Stimulated activated CD4-positive, alpha-beta T cell treated with anti-CD3 and anti-CD28 coated beads, Interleukin-1b, Interleukin-23, amount 100 ng/mL, for 48 hours (primary cell): ENCODE measurements around the gene YJU2.
A peak's percentile ranks its signal among the peaks of the same experiment; 100 is the strongest.
"Not testable (repeated sequence)": the region's sequence is repeated elsewhere in the genome, so short reads cannot be mapped to it uniquely, and the experiment has no call there.

Experiments
- DNase-seq: peaks from one replicate; pipeline ENCODE4 v3.0.0-alpha.2; 2020

YJU2 gene

DNA sequence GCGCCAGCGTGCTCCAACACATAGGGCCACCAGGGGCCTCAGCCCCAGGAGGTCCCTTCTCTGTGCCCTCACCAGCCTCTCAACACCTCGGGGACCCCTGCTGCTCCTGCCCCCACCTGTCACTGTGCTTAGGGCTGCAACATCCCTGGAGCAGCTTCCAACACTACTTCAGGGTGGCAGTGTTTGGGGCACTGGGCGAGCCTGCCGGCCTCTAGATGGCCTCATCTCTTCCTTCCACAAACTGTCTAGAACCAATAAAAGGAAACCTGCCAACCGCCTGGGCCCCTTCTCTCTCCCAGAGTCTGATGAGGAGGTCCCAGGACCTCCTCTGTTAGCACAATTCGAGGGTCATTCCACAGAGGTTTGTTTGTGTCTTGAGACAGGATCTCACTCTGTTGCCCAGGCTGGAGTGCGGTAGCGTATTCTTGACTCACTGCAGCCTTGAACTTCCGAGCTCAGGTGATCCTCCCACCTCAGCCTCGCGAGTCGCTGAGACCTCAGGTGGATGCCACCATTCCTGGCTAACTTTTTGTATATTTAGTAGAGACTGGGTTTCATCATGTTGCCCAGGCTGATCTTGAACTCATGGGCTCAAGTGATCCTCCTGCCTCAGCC lies 22.0 kb downstream of the YJU2 start:
- DNase-seq: no peak

DNA sequence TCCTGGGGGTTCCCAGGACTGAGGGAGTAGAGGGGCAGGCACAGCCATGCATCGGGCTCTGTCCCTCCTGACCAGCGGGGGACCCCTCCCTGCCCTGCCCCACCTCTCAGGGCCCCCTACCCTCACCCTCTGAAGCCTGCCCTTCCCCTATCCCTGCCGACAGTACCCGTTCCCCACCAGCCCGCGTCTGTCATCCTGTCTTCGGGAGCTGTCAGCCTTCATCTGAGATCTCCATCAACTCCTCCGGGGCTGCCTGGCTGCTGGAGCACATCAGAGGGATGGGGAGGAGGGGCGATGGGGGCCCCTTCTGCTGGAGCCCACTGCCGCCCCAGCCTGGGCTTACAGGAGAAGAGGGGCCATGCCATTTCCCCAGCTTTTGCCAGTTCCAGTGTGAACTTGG lies 26.0 kb downstream of the YJU2 start:
- no peak for DNase-seq

DNA sequence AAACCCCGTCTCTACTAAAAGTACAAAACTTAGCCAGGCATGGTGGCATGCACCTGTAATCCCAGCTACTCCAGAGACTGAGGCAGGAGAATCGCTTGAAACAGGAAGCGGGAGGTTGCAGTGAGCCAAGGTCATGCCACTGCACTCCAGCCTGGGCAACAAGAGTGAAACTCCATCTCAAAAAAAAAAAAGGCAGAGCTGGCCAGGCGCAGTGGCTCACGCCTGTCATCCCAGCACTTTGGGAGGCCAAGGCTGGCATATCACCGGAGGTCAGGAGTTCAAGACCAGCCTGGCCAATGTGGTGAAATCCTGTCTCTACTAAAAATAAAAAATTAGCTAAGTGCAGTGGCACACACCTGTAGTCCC lies 27.4 kb downstream of the YJU2 start:
- not testable (repeated sequence) for DNase-seq

DNA sequence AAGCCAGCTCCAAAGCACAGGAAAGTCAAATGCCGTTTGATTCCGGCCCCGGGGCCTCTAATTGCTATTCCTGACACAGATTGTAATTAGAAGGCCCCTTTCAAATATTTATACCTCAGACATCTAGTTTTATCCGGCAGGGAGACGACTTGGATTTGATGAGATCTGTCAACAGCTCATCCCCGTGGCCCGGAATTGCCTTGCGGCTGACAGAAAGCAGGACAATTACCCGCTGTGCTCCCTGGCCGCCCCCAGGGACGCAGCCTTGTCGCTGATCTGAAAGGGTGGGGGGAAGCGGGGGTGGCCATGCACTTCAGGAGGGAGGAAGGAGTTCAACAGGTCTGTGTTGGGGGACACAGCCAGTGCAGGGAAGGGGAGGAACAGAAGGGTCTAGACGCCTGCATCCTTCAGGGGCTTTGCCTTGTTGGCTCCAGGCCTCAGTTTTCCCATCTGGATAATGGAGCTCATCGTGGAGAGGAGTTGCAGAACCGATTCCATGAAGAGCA lies 30.4 kb downstream of the YJU2 start:
- DNase-seq: no peak

DNA sequence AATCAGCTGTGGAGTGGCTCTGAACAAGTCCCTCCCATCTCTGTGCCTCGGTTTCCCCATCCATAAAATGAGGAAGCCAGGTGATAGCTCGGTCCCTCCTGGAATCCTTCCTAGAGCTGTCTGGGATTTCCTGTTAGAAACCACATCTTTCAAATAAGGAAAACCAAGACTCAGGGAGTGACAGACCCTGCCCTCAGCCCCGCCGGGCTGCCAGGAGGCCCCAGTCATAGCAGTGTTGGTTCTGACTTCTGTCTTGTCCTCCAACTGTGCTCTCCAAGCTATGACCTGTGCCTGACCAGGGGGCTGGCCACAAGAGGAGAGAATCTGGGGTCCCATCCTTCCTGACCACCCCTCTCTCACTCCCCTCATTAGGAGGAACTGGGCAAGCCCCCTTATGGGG lies 31.1 kb downstream of the YJU2 start:
- DNase-seq: no peak

DNA sequence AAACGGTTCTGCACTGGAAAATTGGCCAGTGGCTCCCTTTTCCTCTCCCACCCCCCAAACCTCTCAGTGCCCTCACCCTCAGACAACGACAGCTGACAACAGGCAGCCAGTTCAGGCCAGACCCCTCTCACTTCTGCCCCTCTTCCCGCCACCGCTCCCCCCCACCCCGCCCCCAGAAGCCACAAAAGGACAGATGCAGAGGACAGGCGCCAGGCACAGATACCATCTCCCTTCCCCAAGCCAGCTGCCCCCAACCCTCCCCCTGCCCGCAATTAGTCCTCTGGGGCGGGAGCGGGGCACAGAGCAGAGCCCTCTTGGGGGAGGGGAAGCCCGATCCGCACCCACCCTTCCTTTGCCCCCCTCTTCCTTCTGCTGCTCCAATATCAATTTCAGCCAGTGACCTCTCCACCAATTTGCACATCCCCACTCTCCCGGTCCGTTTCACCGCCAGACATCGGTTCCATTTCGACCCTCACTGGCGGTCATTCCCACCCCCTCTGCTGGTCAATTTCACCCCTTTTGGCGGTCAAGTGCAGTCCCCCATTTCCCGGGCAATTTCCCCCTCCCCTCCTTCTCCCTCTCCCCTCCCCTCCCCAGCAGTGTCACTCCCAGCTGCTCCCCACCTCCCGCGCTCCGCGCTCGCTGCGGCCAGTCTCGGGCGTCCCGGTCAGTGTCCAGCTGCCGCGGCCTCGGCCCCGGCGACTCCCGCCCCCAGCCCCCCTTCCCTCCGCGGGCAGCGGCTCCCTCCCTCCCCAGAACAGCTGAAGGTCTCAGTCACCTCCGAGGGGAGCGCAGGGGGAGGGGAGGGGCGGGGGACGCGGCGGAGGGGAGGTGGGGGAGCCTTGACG lies 31.8 kb downstream of the YJU2 start, which contains the start of gene SHD:
Gene SHD (plus strand): TSS at position 848 of the 848 bp plus-strand sequence. CDS start 798 bp downstream, outside the sequence.
- no peak for DNase-seq

DNA sequence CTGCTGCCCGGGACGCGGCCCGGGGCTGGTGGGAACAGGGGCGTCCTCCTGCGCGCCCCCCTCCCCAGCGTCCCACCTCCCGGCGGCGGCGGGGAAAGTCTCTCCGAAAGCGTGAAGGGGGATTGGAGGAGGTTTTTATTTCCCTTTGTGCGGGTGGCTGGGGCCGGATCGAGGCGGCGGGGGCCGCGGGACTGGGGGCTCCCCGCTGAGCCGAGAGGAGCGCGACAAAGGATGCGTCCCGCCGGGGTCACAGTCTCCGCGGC lies 32.3 kb downstream of the YJU2 start:
- no peak for DNase-seq

DNA sequence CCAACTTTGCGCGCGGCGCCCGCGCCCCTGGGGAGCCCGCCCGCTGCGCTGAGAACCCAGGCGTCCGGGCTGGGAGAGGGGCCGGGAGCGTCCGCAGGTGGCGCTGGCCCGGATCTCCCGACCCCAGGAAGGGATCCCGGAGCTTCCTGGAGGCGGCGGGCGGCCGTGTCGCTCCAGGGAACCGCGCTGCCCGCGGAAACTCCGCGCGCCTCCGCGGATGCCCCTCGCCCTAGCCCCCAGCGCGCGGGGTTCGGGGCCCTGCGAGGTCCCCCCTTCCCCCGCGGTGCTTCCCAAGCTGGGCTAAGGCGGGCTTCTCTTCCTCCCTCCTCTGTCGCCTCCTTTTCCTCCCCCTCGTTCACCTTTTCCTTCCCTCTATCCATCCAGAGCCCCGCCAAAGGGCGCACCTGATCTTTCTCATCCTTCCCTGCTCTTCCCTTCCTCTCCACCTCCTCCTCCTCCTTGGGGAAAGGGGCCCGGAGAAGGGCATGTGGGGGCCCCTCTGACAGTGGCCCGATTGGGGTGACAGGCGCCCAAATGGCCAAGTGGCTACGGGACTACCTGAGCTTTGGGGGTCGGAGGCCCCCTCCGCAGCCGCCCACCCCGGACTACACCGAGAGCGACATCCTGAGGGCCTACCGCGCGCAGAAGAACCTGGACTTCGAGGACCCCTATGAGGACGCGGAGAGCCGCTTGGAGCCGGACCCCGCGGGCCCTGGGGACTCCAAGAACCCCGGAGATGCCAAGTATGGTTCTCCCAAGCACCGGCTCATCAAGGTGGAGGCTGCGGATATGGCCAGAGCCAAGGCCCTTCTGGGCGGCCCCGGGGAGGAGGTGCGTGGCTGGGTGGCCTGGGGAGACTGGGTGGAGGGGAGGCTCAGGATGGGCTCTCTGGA lies 32.9 kb downstream of the YJU2 start:
- no peak for DNase-seq

DNA sequence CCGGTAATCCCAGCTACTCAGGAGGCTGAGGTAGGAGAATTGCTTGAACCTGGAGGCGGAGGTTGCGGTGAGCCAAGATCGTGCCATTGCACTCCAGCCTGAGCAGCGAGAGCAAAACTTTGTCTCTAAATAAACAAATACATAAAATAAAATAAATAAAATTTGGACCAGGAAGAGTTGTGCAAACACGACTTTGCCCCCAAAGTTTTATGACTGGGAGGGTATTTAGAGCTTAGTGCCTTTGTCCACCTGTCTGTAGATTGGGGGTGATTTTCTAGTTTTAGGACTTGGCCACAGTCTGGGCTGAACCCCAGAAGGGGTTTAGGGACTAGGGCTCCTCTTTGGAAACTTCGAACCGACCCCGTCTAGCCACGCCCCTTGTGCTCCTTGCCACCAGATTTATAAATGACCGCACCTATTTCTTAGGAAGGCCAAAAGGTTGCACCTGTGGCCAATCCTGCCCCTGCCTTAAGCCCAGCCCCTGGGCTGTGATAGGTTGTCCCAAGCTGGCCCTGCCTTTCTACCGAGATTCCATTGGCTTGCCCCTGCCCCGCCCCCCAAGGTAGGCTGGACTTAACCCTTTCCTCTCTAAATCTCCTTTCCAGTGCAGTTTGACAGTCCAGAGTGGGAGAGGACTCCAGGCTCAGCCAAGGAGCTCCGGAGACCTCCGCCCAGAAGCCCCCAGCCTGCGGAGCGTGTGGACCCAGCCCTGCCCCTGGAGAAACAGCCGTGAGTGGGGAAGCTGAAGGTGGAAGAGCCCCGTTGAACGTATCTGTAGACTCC lies 37.5 kb downstream of the YJU2 start:
- no peak for DNase-seq

DNA sequence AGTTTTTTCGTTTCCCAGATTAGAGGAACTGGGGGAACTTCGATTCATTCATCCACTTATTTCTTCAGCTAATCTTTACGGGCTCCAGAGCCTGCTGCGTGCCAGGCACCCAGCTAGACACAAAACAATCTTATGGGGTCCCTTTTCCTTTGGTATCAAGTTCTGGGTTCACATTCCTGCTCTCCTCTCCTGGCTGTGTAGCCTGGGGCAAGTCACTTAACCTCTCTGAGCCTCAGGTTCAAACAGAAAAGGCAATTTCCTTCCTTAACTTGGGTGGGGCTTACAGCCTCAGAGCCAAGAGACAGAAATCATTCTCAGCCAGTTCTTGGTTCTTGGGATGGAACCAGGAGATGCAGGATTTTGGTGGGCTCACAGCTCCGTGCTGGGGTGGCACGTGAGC lies 38.1 kb downstream of the YJU2 start:
- DNase-seq: no peak

DNA sequence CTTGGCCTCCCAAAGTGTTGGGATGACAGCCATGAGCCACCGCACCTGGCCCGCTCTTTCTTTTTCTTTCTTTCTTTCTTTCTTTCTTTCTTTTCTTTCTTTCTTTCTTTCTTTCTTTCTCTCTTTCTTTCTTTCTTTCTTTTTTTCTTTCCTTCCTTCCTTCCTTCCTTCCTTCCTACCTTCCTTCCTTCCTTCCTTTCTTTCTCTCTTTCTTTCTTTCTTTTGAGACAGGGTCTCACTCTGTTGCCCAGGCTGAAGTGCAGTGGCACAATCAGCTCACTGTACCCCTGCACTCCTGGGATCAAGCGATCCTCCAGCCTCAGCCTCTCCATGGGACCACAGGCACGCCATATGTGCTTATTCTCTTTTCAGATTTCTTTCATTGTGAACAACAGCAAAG lies 39.3 kb downstream of the YJU2 start:
- DNase-seq: not testable (repeated sequence)

DNA sequence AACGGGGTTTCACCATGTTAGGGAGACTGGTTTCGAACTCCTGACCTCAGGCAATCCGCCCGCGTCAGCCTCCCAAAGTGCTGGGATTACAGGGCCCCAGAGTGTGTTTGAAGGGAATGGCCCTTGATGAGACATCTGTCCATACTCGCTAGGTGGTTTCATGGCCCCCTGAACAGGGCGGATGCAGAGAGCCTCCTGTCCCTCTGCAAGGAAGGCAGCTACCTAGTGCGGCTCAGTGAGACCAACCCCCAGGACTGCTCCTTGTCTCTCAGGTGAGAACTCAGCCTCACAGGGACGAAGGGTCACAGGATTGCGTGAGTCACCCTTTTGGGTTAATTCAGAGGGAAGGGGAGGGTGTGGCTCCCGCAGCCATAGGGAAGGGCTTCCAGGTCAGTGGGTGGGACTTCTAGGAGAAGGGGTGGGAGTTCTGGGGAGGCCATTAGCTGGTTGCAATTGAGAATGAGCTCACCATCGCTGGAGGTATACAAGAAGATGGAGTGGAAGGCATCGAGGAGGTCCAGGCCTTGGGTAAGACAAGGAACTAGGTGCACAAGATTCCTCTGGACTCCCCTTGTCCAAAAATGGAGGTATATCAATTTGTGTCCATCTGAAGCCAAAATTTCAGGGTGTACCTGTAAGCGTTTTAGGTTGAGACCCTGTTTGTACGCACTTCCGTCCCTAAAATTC lies 41.4 kb downstream of the YJU2 start:
- DNase-seq: no peak

DNA sequence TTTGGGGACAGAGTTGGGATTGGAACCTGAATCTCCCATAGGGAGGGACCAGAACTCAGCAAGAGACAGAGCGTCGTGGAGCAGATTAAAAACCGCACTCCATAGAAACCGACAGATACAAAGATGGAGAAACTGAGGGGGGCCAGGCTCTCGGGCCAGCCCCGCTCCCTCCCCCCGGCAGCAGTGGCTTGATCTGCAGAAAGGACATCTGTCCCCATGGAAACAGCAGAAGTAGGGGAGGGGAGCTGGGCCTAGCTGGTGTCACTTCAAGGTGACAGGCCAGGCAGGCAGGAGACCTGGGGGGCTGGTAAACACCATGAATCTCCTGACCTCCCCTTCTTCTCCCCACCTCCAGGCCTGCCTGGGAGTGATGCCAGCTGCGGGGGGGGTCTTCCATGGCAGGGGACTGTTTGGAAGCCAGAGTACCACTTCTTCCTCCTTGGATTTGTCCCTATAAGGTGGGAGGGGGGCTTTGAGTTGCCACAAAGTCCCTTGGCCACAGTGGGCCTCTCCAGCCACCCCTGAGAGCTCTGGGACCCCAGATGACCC lies 44.4 kb downstream of the YJU2 start:
- no peak for DNase-seq

DNA sequence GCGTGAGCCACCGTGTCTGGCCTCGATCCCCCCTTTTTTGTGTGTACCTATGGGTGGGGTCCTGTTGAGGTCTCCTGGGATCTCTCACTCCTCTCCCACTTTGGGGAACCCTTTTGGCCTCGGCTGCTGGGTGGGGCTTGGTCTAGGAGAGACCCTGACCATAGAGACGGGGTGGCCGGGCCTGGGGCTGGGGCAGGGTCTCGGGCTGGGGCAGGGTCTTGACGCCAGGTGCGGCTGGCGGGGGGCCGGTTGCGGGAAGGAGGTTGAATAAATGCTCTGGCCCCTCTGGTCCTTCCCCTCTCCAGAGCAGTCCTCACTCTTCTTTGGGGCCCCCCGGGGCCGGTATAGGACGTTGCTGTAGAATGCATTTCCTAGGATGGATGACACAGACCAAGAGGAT lies 45.6 kb downstream of the YJU2 start:
- DNase-seq: no peak

DNA sequence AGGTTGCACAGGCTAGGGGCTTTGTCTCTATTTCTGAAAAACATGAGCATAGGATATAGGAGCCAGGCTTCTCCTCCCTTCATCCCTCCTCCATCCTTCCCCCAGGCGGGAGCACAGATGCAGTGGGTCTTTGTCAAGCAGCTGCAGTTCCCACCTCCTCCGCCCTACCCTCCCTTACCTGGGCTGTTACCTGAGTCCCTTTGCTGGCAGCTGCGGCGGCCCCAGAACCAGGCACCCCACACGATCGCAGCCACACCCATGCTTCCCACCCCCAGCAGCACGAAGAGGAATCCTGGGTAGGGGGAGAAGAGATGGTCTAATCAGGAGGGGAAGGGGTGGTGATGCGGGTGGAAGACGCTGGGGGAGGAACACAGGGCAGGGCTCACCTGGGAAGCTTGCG lies 47.5 kb downstream of the YJU2 start:
- DNase-seq: no peak

DNA sequence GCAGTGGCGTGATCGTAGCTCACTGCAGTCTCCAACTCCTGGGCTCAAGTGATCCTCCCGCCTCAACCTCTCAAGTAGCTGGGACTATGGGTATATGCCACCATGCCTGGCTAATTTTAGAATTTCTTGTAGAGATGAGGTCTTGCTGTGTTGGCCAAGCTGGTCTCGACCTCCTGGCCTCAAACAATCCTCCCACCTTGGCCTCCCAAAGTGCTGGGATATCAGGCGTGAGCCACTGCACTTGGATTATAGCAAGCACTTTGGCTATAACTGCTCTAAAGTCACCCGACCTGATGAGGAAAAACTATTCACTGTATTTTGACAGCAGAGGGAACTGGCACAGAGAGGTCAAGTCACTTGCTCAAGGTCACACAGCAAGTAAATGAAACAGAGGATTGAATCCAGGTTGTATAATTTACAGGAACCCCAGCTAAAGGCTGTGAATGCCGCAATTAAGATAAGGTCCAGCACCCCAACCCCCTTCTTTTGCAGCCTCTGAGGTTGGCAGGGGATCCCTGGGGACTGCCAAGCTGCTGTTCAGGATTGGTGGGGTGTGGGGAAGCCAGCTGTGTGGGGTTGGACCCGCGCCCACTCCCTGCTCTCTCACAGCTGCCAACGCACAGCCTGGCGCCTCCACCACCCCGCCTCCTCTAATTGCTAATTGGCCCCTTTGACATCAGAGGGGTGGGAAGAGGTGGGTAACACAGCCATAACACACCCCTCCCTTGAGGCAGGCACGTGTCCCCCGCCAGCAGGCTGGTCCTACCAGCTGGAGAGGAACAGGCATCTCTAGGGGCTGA lies 49.3 kb downstream of the YJU2 start:
- DNase-seq: no peak

DNA sequence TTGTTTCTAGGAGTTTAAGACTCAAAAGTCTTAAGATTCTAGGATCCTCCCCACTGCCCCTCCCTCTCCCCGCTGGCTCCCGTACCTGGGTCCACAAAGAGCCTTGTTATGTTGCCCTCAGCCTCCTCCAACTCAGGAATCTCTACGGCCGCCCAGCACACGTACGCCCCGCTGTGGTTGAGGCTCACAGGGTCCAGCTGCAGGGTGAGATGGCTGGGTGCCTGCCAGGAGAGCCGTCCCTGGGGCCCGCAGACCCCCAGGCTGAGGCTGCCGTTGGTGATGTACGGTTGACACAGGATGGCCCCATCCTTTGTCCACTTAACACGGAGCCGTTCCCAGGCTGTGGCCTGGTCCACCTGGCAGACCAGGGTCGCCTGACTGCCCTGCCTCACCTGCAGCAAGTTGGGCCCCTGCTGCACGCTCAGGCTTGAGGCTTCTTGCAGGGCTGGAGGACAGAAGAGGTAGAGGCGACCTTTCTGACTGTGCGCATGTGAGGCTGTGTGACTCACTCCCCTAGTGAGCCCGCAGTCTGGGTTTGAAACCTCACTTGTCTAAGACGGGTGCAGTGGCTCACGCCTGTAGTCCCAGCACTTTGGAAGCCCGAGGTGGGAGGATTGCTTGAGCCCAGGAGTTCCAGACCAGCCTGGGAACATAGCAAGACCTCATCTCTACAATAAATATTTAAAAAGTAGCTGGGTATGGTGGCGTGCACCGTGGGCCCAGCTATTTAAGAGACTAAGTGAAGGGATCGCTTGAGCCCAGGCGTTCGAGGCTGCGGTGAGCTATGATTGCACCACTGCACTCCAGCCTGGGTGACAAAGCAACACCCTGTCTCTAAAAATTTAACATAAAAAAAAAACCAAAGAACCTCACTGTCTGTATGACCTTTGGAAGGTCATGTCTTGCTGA lies 51.3 kb downstream of the YJU2 start:
- DNase-seq: peak; percentile 64

DNA sequence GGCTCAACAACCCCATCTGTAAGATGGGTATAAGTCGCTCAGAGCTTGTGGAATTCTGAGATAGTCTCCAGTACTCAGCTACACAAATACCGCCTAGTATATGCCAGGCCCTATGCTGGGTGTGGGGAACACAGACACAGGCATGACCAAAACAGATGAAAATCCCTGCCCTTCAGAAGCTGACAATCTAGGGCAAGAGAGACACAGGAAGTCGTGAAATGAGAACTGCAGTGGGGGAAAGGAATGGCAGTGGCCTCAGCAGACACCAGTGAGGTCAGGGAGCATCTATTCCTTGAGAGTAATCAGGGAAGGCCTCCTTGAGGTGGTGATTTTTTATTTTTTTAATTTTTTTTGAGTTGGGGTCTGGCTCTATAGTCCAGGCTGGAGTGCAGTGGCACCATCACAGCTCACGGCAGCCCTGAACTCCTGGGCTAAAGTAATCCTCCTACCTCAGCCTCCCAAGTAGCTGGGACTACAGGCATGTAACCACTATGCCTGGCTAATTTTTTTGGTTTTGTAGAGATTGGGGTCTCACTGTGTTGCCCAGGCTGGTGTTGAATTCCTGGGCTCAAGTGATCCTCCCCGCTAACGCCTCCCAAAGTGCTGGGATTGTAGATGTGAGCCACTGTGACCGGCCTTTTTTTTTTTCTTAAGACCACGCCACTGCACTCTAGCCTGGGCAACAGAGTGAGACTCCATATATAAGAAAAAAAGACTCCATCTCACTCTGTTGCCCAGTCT lies 52.1 kb downstream of the YJU2 start:
- no peak for DNase-seq

DNA sequence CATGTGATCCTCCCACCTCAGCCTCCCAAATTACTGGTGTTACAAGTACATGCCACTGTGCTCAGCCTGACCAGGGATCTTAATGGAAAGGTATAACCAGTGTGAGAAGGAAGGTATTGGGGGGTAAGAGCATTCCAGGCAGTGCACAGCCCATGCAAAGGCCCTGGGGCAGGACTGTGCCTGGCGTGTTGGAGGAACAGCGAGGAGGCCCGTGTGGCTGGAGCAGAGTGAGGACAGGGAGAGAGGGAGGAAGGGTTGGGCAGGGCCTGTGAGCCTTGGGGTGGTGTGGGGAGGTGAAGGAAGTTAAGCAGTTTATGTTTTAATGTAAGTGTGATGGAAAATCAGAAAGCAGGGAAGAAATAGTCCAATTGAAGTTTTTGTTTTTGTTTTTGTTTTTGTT lies 53.7 kb downstream of the YJU2 start:
- no peak for DNase-seq
